K562 (cell line): ENCODE data around the gene CTH. TPM values are rescaled to one million over a fixed set of nuclear protein-coding genes. Genes with fewer than 3 reads are reported as not detected.

Source experiments
- ARID2 ChIP-seq: fragments of 450-650 bp; IDR thresholded peaks from 2 replicates; pipeline ENCODE4 v1.6.1; 2017; ENCODE audit warnings: antibody characterized with exemption, mild to moderate bottlenecking
- ARNT ChIP-seq, 2 experiments: fragments of 450-650 bp; IDR thresholded peaks; 2 replicates each; pipeline ENCODE4 v1.6.1; 2016; ENCODE audit warnings: mild to moderate bottlenecking in 1 of 2
- EP300 ChIP-seq: IDR thresholded peaks from 2 replicates; pipeline ENCODE4 v1.6.1; 2012; ENCODE audit warnings: low read length, improper control_type of control experiment
- FOXK2 ChIP-seq, 2 experiments: fragments of 450-650 bp; IDR thresholded peaks in 1 of 2; conservative IDR thresholded peaks in 1 of 2; 2 replicates each; pipeline ENCODE4 v1.6.1; 2016; ENCODE audit warnings: low read depth in 2 of 2, mild to moderate bottlenecking in 1 of 2
- LCOR ChIP-seq: sonication (generic); formaldehyde crosslinking; IDR thresholded peaks from 2 replicates; pipeline ENCODE4 v1.8.0; 2022; ENCODE audit warnings: mild to moderate bottlenecking, missing genetic modification reagents
- RBBP5 ChIP-seq: fragments of 200-600 bp; sonication (generic); IDR thresholded peaks from 2 replicates; pipeline ENCODE4 v1.6.1; 2012; ENCODE audit warnings: borderline replicate concordance, mild to moderate bottlenecking, low read length, control low read depth, inconsistent platforms; ENCODE audit not compliant: insufficient read depth, poor library complexity, severe bottlenecking
- RBM22 ChIP-seq: fragments of 200-400 bp; formaldehyde crosslinking; IDR thresholded peaks from 2 replicates; pipeline ENCODE4 v1.6.1; 2018; ENCODE audit warnings: low read length, low read depth; ENCODE audit not compliant: poor library complexity, severe bottlenecking
- SRF ChIP-seq, 2 experiments: fragments of 250-450, 450-650 bp in 1 of 2; sonication (Bioruptor Pico) in 1 of 2; sonication (generic) in 1 of 2; formaldehyde crosslinking; IDR thresholded peaks; 2 replicates each; pipeline versions ENCODE4 v1.5.0 to v1.5.1; 2020 to 2022; ENCODE audit warnings: mild to moderate bottlenecking in 1 of 2, missing genetic modification reagents in 1 of 2
- TOE1 ChIP-seq, 2 experiments: fragments of 450-650 bp in 1 of 2; sonication (generic) in 1 of 2; formaldehyde crosslinking in 1 of 2; IDR thresholded peaks; 2 replicates each; pipeline versions ENCODE4 v1.7.1 to v1.8.0; 2016 to 2022; ENCODE audit warnings: borderline replicate concordance in 2 of 2, mild to moderate bottlenecking in 2 of 2, antibody characterized with exemption in 1 of 2, inconsistent platforms in 1 of 2, low read depth in 1 of 2, missing genetic modification reagents in 1 of 2, moderate library complexity in 1 of 2
- ZZZ3 ChIP-seq: fragments of 450-650 bp; IDR thresholded peaks from 2 replicates; pipeline ENCODE4 v1.6.1; 2016; ENCODE audit warnings: antibody characterized with exemption, mild to moderate bottlenecking, moderate library complexity
- polyA plus RNA-seq, 8 experiments: library from polyadenylated mRNA; depleted of rRNA in 4 of 8; stranded (reverse) in 5 of 8; unstranded in 3 of 8; fragments of >200 nt; fragmentation: Nextera tagmentation in 2 of 8; fragmentation: Illumina TruSeq in 1 of 8; extraction: Ambion mirVana in 2 of 8; extraction: Trizol in 1 of 8; gene quantifications; 2 replicates each; pipeline versions ENCODE4 v1.2.1 to v1.2.3, GENCODE V29; 2011 to 2014; ENCODE audit warnings: inconsistent platforms in 1 of 8, missing spikeins in 1 of 8
- total RNA-seq, 7 experiments: library from RNA; depleted of rRNA in 6 of 7; stranded (reverse); fragments of >200 nt in 6 of 7; fragmentation: Illumina TruSeq in 2 of 7; extraction: Trizol in 2 of 7; gene quantifications; 2 replicates each; pipeline versions ENCODE4 v1.2.1 to v1.2.3, GENCODE V29; 2011 to 2021; ENCODE audit warnings: low replicate concordance in 1 of 7
- TF ChIP-seq, protein P1 (sequence below): sonication (generic); formaldehyde crosslinking; IDR thresholded peaks from 2 replicates; pipeline ENCODE4 v1.8.0; 2023; ENCODE audit warnings: mild to moderate bottlenecking, missing genetic modification reagents
- TF ChIP-seq, protein P2 (sequence below): fragments of 250-450 bp; sonication (Bioruptor Pico); IDR thresholded peaks from 2 replicates; pipeline ENCODE4 v1.5.0; 2022; ENCODE audit warnings: mild to moderate bottlenecking
- TF ChIP-seq, protein P3 (sequence below): fragments of 450-650 bp; IDR thresholded peaks from 2 replicates; pipeline ENCODE4 v1.6.1; 2018; ENCODE audit not compliant: partially characterized antibody
- TF ChIP-seq, protein P4 (sequence below), 2 experiments: fragments of 450-650 bp; IDR thresholded peaks; 2 replicates each; pipeline ENCODE4 v1.6.1; 2016

Gene CTH
- total and polyA plus RNA-seq, 9 of the 15 experiments (the other 6 are each of a cell fraction or from before 2014, with no cell fraction given): 8.0 to 54.4 (median 30.9) TPM

DNA sequence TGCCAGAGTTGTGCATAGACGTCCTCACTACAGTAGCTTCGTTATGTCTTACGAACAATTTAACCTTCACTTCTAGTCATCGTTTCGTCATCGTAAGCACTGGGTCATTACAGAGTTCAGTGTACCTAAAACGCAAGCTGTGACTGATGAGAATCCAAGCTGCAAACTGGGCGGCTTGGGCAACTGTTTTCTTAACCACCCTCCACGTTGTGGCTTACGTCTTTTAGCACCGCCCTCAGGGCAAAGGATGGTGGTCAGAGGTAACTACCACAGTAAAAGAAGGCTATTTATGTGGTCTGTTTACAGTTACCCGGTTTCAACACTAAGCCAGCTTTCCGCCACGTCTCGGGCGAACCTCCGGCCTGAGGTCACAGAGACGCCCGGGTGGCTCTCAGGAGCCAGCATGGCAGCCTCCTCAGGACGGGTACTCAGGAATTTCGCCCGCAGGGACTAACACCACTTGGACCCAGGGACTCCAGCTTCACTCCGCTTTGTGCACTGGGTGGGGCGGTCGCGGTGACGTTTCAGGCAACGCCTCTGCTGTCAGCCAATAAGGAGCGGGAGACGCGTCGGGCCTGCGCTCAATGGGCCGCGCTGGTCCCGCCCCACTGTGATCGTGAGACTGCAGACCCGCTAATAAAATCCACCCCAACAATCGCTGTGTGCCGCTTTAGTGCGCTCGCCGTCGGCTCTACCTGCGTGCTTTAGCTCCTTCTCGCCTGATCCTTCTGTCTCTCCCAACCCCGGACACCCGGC, at the start of gene CTH (continued):
- TF ChIP-seq SRF (CRISPR knock-in tag; IDR thresholded peaks at IDR 0.05) (no peak), FOXK2 (conservative IDR thresholded peaks at IDR 0.05 in 1 of 2, IDR thresholded peaks at IDR 0.05 in 1 of 2; ENCODE audit: low read depth in 2 of 2) (peak in 1 of 2 experiments; percentile 82; a peak in 3 of 4 replicates), RBM22 (no peak), ARNT (IDR thresholded peaks at IDR 0.05) (0 out of 4 replicates have a peak, but pooled peaks have one; percentile 29 to 66), ZZZ3 (no peak), ARID2 (no peak), TOE1 (IDR thresholded peaks at IDR 0.05; ENCODE audit: borderline replicate concordance) (0 out of 2 replicates have a peak, but pooled peaks have one; percentile 57), TOE1 (CRISPR knock-in tag; IDR thresholded peaks at IDR 0.05; ENCODE audit: borderline replicate concordance, low read depth) (no peak), RBBP5 (peak; percentile 85), LCOR (CRISPR knock-in tag) (0 out of 2 replicates have a peak, but pooled peaks have one; percentile 11), EP300 (no peak)
- TF ChIP-seq, protein P1, sequence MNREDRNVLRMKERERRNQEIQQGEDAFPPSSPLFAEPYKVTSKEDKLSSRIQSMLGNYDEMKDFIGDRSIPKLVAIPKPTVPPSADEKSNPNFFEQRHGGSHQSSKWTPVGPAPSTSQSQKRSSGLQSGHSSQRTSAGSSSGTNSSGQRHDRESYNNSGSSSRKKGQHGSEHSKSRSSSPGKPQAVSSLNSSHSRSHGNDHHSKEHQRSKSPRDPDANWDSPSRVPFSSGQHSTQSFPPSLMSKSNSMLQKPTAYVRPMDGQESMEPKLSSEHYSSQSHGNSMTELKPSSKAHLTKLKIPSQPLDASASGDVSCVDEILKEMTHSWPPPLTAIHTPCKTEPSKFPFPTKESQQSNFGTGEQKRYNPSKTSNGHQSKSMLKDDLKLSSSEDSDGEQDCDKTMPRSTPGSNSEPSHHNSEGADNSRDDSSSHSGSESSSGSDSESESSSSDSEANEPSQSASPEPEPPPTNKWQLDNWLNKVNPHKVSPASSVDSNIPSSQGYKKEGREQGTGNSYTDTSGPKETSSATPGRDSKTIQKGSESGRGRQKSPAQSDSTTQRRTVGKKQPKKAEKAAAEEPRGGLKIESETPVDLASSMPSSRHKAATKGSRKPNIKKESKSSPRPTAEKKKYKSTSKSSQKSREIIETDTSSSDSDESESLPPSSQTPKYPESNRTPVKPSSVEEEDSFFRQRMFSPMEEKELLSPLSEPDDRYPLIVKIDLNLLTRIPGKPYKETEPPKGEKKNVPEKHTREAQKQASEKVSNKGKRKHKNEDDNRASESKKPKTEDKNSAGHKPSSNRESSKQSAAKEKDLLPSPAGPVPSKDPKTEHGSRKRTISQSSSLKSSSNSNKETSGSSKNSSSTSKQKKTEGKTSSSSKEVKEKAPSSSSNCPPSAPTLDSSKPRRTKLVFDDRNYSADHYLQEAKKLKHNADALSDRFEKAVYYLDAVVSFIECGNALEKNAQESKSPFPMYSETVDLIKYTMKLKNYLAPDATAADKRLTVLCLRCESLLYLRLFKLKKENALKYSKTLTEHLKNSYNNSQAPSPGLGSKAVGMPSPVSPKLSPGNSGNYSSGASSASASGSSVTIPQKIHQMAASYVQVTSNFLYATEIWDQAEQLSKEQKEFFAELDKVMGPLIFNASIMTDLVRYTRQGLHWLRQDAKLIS (CRISPR knock-in tag): peak; percentile 70
- TF ChIP-seq, protein P2, sequence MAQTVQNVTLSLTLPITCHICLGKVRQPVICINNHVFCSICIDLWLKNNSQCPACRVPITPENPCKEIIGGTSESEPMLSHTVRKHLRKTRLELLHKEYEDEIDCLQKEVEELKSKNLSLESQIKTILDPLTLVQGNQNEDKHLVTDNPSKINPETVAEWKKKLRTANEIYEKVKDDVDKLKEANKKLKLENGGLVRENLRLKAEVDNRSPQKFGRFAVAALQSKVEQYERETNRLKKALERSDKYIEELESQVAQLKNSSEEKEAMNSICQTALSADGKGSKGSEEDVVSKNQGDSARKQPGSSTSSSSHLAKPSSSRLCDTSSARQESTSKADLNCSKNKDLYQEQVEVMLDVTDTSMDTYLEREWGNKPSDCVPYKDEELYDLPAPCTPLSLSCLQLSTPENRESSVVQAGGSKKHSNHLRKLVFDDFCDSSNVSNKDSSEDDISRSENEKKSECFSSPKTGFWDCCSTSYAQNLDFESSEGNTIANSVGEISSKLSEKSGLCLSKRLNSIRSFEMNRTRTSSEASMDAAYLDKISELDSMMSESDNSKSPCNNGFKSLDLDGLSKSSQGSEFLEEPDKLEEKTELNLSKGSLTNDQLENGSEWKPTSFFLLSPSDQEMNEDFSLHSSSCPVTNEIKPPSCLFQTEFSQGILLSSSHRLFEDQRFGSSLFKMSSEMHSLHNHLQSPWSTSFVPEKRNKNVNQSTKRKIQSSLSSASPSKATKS (CRISPR knock-in tag): no peak
- TF ChIP-seq, protein P3, sequence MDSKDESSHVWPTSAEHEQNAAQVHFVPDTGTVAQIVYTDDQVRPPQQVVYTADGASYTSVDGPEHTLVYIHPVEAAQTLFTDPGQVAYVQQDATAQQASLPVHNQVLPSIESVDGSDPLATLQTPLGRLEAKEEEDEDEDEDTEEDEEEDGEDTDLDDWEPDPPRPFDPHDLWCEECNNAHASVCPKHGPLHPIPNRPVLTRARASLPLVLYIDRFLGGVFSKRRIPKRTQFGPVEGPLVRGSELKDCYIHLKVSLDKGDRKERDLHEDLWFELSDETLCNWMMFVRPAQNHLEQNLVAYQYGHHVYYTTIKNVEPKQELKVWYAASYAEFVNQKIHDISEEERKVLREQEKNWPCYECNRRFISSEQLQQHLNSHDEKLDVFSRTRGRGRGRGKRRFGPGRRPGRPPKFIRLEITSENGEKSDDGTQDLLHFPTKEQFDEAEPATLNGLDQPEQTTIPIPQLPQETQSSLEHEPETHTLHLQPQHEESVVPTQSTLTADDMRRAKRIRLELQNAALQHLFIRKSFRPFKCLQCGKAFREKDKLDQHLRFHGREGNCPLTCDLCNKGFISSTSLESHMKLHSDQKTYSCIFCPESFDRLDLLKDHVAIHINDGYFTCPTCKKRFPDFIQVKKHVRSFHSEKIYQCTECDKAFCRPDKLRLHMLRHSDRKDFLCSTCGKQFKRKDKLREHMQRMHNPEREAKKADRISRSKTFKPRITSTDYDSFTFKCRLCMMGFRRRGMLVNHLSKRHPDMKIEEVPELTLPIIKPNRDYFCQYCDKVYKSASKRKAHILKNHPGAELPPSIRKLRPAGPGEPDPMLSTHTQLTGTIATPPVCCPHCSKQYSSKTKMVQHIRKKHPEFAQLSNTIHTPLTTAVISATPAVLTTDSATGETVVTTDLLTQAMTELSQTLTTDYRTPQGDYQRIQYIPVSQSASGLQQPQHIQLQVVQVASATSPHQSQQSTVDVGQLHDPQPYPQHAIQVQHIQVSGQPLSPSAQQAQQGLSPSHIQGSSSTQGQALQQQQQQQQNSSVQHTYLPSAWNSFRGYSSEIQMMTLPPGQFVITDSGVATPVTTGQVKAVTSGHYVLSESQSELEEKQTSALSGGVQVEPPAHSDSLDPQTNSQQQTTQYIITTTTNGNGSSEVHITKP: peak; percentile 82
- TF ChIP-seq, protein P4, sequence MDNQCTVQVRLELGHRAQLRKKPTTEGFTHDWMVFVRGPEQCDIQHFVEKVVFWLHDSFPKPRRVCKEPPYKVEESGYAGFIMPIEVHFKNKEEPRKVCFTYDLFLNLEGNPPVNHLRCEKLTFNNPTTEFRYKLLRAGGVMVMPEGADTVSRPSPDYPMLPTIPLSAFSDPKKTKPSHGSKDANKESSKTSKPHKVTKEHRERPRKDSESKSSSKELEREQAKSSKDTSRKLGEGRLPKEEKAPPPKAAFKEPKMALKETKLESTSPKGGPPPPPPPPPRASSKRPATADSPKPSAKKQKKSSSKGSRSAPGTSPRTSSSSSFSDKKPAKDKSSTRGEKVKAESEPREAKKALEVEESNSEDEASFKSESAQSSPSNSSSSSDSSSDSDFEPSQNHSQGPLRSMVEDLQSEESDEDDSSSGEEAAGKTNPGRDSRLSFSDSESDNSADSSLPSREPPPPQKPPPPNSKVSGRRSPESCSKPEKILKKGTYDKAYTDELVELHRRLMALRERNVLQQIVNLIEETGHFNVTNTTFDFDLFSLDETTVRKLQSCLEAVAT (IDR thresholded peaks at IDR 0.05): peak in 1 of 2 experiments; percentile 88; a peak in 1 of 4 replicates
